Activated naive CD8-positive, alpha-beta T cell treated with anti-CD3 and anti-CD28 coated beads for 36 hours (primary cell): ENCODE data around the gene SLX4IP. TPM values are rescaled to one million over a fixed set of nuclear protein-coding genes. Genes with fewer than 3 reads are reported as not detected.

Experiments
- DNase-seq: peaks from one replicate; pipeline ENCODE4 v3.0.0; 2021
- H3K27ac Mint-ChIP-seq: one replicate; pipeline ENCODE4 v1.8.0; 2022; ENCODE audit warnings: mild to moderate bottlenecking, moderate library complexity, mixed read lengths
- H3K27me3 Mint-ChIP-seq: one replicate; pipeline ENCODE4 v1.8.0; 2022; ENCODE audit warnings: mild to moderate bottlenecking, mixed read lengths
- H3K36me3 Mint-ChIP-seq: one replicate; pipeline ENCODE4 v1.8.0; 2021; ENCODE audit warnings: mild to moderate bottlenecking, mixed read lengths
- H3K4me1 Mint-ChIP-seq: one replicate; pipeline ENCODE4 v1.8.0; 2021; ENCODE audit warnings: mixed read lengths
- H3K4me3 Mint-ChIP-seq: one replicate; pipeline ENCODE4 v1.8.0; 2022; ENCODE audit warnings: mild to moderate bottlenecking, moderate library complexity, mixed read lengths
- H3K9me3 Mint-ChIP-seq: one replicate; pipeline ENCODE4 v1.8.0; 2022; ENCODE audit warnings: mixed read lengths
- total RNA-seq, 2 experiments: library from RNA; stranded (reverse); gene quantifications; one replicate each; pipeline ENCODE4 v1.2.3, GENCODE V29; 2021

The SLX4IP gene
- total RNA-seq, 2 experiments from 2014 or later = 7.4 to 7.9 TPM

DNA sequence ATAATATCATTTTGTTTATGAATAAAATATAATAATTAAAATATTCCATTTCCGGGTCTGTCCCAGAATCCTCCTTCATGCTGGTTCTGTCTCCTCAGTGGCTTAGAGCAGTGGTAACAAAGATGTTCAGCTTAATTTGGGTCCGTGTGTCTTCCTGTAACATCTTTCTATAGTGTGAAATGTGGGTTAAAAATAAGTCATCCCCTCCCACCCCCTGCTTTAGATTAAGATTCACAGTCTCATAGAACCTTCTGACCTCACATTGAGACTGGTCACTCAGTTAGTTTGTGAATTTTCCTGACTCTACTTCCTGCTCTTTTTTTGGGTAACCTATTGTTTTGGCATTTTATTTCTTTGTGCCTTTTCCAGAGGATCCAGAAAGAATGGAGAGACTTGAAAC is 55.2 kb downstream of the SLX4IP start:
- Mint-ChIP-seq H3K9me3 (peaks cover 2% of the 10 kb centered on the region), H3K4me1 (peaks cover 41% of the 10 kb centered on the region), H3K27ac (no peak overlapping the region), H3K4me3 (no peak overlapping the region), H3K36me3 (peaks cover 18% of the 10 kb centered on the region), H3K27me3 (no peaks in the 10 kb centered on the region)
- no peak for DNase-seq

DNA sequence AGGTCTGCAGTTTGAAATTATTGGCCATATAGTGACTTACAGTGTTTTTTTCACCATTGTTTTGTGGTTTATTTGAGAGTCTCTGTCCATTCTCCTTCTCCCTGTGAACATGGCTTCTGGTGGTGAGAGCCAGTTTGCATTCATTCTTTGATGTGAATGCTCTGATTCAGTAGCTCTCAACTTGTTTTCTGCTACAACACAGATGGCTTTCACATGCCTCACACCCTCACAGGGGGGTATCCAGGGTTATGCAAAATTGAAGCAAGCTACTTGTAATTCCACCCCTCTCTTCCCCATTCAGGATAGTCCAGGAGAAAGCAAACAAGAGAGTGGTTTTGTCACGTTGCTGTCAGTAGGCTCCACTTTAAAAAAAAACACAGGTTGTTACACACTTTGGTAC is 55.6 kb downstream of the SLX4IP start:
- no peak for DNase-seq
- H3K9me3 Mint-ChIP-seq = peaks cover 2% of the 10 kb centered on the region
- no peak overlapping the region for H3K27ac Mint-ChIP-seq
- H3K4me1 Mint-ChIP-seq = peaks cover 42% of the 10 kb centered on the region
- H3K4me3 Mint-ChIP-seq = no peak overlapping the region
- peaks cover 17% of the 10 kb centered on the region for H3K36me3 Mint-ChIP-seq
- no peaks in the 10 kb centered on the region for H3K27me3 Mint-ChIP-seq

DNA sequence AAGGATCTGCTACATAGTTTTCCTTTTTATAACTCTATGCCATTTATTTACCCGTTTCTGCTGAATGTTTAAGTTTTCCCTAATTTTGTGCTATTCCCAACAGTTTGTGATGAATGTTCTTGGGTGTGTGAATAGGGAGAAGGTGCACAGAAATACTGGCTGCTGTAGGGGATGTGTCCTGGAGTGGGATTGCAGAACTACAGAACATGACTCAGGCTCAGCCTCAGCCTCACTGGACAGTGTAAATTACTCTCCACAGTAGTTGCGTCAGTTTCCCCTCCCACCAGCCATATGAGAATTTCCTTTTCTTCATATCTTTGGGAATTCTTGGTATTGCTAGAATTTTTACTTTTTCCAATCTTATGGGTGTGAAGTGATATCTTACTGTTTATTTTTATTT is 57.0 kb downstream of the SLX4IP start:
- H3K27me3 Mint-ChIP-seq = no peaks in the 10 kb centered on the region
- H3K36me3 Mint-ChIP-seq = peaks cover 16% of the 10 kb centered on the region
- no peak for DNase-seq
- H3K4me1 Mint-ChIP-seq = peaks cover 43% of the 10 kb centered on the region
- H3K4me3 Mint-ChIP-seq = no peak overlapping the region
- peaks cover 2% of the 10 kb centered on the region for H3K9me3 Mint-ChIP-seq
- H3K27ac Mint-ChIP-seq = no peak overlapping the region

DNA sequence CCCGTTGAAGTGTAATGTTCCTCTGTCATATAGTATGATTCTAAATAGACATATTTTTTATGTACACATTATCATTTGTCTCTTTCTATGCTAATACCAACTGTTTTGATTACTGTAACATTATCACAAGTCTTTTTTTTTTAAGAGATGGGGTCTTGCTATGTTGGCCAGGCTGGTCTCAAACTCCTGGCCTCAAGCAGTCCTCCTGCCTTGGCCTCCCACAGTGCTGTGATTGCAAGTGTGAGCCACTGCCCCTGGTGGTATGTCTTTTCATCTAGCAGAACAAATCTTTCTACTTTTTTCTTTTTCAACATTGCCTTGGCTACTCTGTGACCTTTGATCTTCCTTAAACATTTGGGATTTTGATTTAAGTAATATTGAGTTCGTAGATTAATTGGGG is 57.7 kb downstream of the SLX4IP start:
- H3K36me3 Mint-ChIP-seq = peaks cover 12% of the 10 kb centered on the region
- DNase-seq = no peak
- H3K9me3 Mint-ChIP-seq = peaks cover 2% of the 10 kb centered on the region
- H3K27ac Mint-ChIP-seq = no peak overlapping the region
- H3K4me1 Mint-ChIP-seq = peaks cover 38% of the 10 kb centered on the region
- no peak overlapping the region for H3K4me3 Mint-ChIP-seq
- no peaks in the 10 kb centered on the region for H3K27me3 Mint-ChIP-seq

- Mint-ChIP-seq H3K27me3 (no peaks in the 10 kb centered on the region), H3K9me3 (peaks cover 2% of the 10 kb centered on the region), H3K27ac (no peak overlapping the region), H3K4me3 (no peak overlapping the region), H3K4me1 (peaks cover 28% of the 10 kb centered on the region), H3K36me3 (peaks cover 13% of the 10 kb centered on the region)
- DNase-seq = no peak
Measured at GRCh38 chr20:10495173-10495572, 60.1 kb downstream of the SLX4IP start.

DNA sequence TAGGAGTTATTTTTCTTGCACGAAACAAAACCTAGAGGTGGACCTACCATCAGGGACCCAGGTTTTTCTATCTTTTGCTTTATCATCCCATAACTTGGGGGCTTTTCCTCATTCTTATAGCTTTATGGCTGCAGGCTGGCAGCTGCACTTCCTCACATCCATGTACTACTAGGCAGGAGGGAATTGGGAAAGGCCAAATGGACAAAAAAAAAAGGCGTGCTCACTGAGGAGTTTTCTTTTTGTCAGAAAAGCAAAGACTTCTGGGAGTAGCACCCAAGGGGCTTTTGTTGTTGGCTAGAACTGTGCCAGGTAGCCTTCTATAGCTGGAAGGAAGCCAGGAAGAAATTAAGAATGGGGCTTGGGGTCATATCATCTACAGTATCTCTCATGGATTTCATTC is 61.4 kb downstream of the SLX4IP start:
- no peak for DNase-seq
- Mint-ChIP-seq H3K27me3 (no peaks in the 10 kb centered on the region), H3K4me3 (no peak overlapping the region), H3K36me3 (peaks cover 6% of the 10 kb centered on the region), H3K4me1 (peaks cover 25% of the 10 kb centered on the region), H3K27ac (no peak overlapping the region), H3K9me3 (peaks cover 2% of the 10 kb centered on the region)

DNA sequence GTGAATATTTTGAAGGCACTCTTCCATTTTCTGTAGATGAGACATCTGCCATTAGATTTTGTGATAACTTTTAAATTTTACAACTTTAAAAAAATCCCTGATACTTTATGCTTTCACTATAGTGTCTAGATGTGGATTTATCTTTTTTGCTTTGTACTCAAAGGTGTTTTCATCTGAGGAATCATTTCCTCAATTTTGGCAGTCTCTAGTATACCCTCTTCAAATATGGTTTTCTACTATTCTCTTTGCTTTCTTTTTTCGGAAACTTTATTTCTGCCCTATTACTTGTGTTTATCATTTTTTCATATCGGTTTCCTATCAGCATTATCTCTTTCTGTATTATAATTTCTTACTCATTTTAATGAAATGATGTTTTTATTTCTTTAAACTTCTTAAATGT is 62.2 kb downstream of the SLX4IP start:
- no peaks in the 10 kb centered on the region for H3K27me3 Mint-ChIP-seq
- peaks cover 2% of the 10 kb centered on the region for H3K9me3 Mint-ChIP-seq
- no peak for DNase-seq
- H3K4me1 Mint-ChIP-seq = peaks cover 31% of the 10 kb centered on the region
- no peak overlapping the region for H3K4me3 Mint-ChIP-seq
- H3K36me3 Mint-ChIP-seq = peaks cover 6% of the 10 kb centered on the region
- no peak overlapping the region for H3K27ac Mint-ChIP-seq

GRCh38 chr20:10497791-10498190 is 62.7 kb downstream of the SLX4IP start:
- Mint-ChIP-seq H3K4me1 (peaks cover 36% of the 10 kb centered on the region), H3K27ac (no peak overlapping the region), H3K4me3 (no peak overlapping the region), H3K27me3 (no peaks in the 10 kb centered on the region), H3K36me3 (peaks cover 6% of the 10 kb centered on the region), H3K9me3 (peaks cover 2% of the 10 kb centered on the region)
- no peak for DNase-seq

GRCh38 chr20:10498200-10498599 is 63.1 kb downstream of the SLX4IP start:
- Mint-ChIP-seq H3K4me3 (no peak overlapping the region), H3K27me3 (no peaks in the 10 kb centered on the region), H3K9me3 (no peaks in the 10 kb centered on the region), H3K27ac (no peak overlapping the region), H3K4me1 (peaks cover 38% of the 10 kb centered on the region), H3K36me3 (peaks cover 4% of the 10 kb centered on the region)
- DNase-seq = no peak

DNA sequence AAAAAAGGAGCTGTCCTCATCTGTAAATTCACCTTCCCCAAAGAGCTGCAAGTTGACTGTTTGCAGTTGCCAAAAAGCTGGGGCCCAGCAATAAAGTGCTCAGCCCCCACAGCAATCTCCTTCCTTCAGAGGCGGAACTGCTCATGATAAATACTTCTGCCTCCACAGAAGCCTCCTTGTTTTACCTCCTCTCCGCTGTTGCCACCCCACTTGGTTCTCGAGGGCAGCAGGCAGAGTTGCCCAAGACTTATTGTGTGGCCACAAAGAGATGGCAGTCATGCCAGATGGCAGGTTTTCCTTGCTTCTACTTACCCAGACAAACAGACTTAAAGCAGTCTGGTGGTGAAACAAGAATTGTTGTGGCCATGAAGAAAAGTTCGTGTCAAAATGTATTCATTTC is 66.3 kb downstream of the SLX4IP start:
- H3K27ac Mint-ChIP-seq = peak overlapping the region; percentile 83
- DNase-seq = peak; percentile 7
- no peaks in the 10 kb centered on the region for H3K9me3 Mint-ChIP-seq
- H3K27me3 Mint-ChIP-seq = no peaks in the 10 kb centered on the region
- peaks cover 31% of the 10 kb centered on the region for H3K4me1 Mint-ChIP-seq
- H3K4me3 Mint-ChIP-seq = peak overlapping the region; percentile 76
- peaks cover 4% of the 10 kb centered on the region for H3K36me3 Mint-ChIP-seq

DNA sequence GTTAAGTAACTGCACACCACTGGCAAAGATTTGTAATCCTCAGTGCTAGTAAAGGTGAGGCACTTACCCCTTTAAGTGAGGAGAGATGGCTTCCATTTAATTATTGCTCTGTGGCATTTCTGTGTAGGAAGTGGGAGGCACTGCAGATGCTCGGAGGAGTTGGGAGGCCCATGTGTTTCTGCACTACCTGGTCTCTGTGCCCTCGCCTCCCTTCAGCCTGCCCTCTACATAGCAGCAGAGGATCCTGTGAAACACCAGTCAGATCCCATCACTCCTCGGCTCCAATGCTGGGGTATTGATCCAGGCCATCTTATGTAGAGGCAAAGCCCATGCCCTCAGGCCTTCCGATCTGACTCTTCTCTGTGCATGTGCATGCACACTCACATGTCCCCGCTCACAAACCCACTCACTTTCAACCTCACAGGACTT is 67.0 kb downstream of the SLX4IP start:
- H3K27ac Mint-ChIP-seq = peak overlapping the region; percentile 83
- no peaks in the 10 kb centered on the region for H3K9me3 Mint-ChIP-seq
- peaks cover 4% of the 10 kb centered on the region for H3K36me3 Mint-ChIP-seq
- H3K4me1 Mint-ChIP-seq = peaks cover 31% of the 10 kb centered on the region
- peak; percentile 20 for DNase-seq
- peak overlapping the region; percentile 76 for H3K4me3 Mint-ChIP-seq
- H3K27me3 Mint-ChIP-seq = no peaks in the 10 kb centered on the region

DNA sequence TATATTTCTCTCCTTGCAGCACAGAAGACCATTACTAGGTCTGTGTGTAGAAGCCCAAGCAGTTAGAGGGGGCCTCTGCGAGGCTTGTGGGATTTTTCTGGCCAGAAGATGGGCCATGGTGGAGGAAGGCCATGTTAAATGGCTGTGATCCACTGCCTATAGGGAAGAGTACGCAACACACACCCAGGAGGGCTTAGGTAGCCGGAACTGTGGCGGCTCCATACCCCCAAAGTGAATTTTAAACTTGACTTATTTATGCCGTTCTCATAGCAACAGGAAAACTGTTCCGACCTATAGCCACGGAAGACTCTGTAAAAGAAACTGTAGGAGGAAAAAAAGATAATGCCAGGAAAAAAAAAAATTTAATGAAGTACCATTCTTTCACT is 69.5 kb downstream of the SLX4IP start:
- peaks cover 6% of the 10 kb centered on the region for H3K36me3 Mint-ChIP-seq
- peaks cover 23% of the 10 kb centered on the region for H3K4me1 Mint-ChIP-seq
- no peak for DNase-seq
- no peaks in the 10 kb centered on the region for H3K27me3 Mint-ChIP-seq
- H3K4me3 Mint-ChIP-seq = no peak overlapping the region
- H3K9me3 Mint-ChIP-seq = no peaks in the 10 kb centered on the region
- no peak overlapping the region for H3K27ac Mint-ChIP-seq

- Mint-ChIP-seq H3K4me1 (peaks cover 23% of the 10 kb centered on the region), H3K27ac (no peak overlapping the region), H3K36me3 (peaks cover 3% of the 10 kb centered on the region), H3K4me3 (no peak overlapping the region), H3K27me3 (no peaks in the 10 kb centered on the region), H3K9me3 (no peaks in the 10 kb centered on the region)
- DNase-seq = no peak
Measured at GRCh38 chr20:10504994-10505730, 70.1 kb downstream of the SLX4IP start.

- Mint-ChIP-seq H3K4me1 (peaks cover 21% of the 10 kb centered on the region), H3K9me3 (no peaks in the 10 kb centered on the region), H3K4me3 (no peak overlapping the region), H3K27me3 (no peaks in the 10 kb centered on the region), H3K36me3 (peaks cover 3% of the 10 kb centered on the region), H3K27ac (no peak overlapping the region)
- DNase-seq = no peak
Measured at GRCh38 chr20:10505827-10506226, 70.7 kb downstream of the SLX4IP start.

- no peaks in the 10 kb centered on the region for H3K9me3 Mint-ChIP-seq
Measured at GRCh38 chr20:10507052-10507451, 71.9 kb downstream of the SLX4IP start.

GRCh38 chr20:10508060-10508459 is 73.0 kb downstream of the SLX4IP start:
- Mint-ChIP-seq H3K36me3 (peaks cover 7% of the 10 kb centered on the region), H3K4me3 (no peak overlapping the region), H3K4me1 (peaks cover 14% of the 10 kb centered on the region), H3K27me3 (no peaks in the 10 kb centered on the region), H3K27ac (no peak overlapping the region), H3K9me3 (no peaks in the 10 kb centered on the region)
- DNase-seq = no peak

More at GRCh38 chr20:10507052-10507451, 71.9 kb downstream of the SLX4IP start:
- H3K27ac Mint-ChIP-seq = no peak overlapping the region
- DNase-seq = no peak
- no peak overlapping the region for H3K4me3 Mint-ChIP-seq
- H3K36me3 Mint-ChIP-seq = peaks cover 8% of the 10 kb centered on the region
- peaks cover 24% of the 10 kb centered on the region for H3K4me1 Mint-ChIP-seq
- no peaks in the 10 kb centered on the region for H3K27me3 Mint-ChIP-seq
